ENCODE results near the gene TRMU. TPM values are rescaled to one million over a fixed set of nuclear protein-coding genes. Genes with fewer than 3 reads are reported as not detected.

Gene TRMU
- total RNA-seq, 2 donors from 2014 or later: 79.7 to 84.5 TPM

GRCh38 chr22:46351131-46351735 is 15.7 kb downstream of the TRMU start:
- no peaks in the 10 kb centered on the region for H3K4me1 ChIP-seq (ENCODE audit: control insufficient read depth, insufficient read depth, low read length)
- Mint-ChIP-seq H3K9me3 (no peaks in the 10 kb centered on the region), H3K36me3 (ENCODE audit: low read depth) (peaks cover 77% of the 10 kb centered on the region), H3K4me3 (no peak overlapping the region), H3K27me3 (ENCODE audit: insufficient read depth) (no peaks in the 10 kb centered on the region), H3K4me1 (no peaks in the 10 kb centered on the region), H3K27ac (peak overlapping the region; percentile 49)
- no peak overlapping the region for H3K27ac ChIP-seq (ENCODE audit: low read depth, low read length)
- no peak for DNase-seq
- peaks cover 86% of the 10 kb centered on the region for H3K36me3 ChIP-seq (ENCODE audit: control insufficient read depth, insufficient read depth, low read length)
- TF ChIP-seq, protein P1, sequence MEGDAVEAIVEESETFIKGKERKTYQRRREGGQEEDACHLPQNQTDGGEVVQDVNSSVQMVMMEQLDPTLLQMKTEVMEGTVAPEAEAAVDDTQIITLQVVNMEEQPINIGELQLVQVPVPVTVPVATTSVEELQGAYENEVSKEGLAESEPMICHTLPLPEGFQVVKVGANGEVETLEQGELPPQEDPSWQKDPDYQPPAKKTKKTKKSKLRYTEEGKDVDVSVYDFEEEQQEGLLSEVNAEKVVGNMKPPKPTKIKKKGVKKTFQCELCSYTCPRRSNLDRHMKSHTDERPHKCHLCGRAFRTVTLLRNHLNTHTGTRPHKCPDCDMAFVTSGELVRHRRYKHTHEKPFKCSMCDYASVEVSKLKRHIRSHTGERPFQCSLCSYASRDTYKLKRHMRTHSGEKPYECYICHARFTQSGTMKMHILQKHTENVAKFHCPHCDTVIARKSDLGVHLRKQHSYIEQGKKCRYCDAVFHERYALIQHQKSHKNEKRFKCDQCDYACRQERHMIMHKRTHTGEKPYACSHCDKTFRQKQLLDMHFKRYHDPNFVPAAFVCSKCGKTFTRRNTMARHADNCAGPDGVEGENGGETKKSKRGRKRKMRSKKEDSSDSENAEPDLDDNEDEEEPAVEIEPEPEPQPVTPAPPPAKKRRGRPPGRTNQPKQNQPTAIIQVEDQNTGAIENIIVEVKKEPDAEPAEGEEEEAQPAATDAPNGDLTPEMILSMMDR (conservative IDR thresholded peaks at IDR 0.05): no peak
- 91 to 93% methylated on average over 15 to 28 of the region's 28 CpGs for WGBS, 2 experiments (ENCODE audit: insufficient coverage in 1 of 2, insufficient read length in 1 of 2)
- no peak overlapping the region for H3K9ac ChIP-seq (ENCODE audit: extremely low read depth, low read length, poor library complexity, severe bottlenecking)
- no peaks in the 10 kb centered on the region for H3K27me3 ChIP-seq (ENCODE audit: control insufficient read depth, insufficient read depth, low read length, poor library complexity, severe bottlenecking)
- no peak overlapping the region for H3K4me3 ChIP-seq (ENCODE audit: low read length)
- H3K9me3 ChIP-seq (ENCODE audit: control insufficient read depth, low read length): no peaks in the 10 kb centered on the region

DNA sequence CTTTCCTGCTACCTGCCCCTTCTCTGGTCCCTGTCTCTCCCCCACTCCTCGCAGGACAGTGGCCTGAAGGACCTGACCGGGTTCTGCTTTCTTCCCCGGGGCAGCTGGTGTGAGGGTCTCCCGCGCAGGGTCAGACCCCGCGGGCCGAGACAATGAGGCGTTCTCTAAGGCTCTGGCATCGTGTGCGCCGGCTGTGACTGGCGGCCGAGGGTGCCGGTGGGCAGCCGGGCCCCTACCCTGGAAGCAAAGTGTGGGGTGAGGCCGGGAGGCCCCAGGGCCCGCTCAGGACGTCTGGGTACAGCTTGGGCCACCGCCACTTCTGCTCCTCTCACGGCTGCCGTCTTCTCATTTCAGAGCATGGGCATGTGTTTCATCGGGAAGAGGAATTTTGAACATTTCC is 16.3 kb downstream of the TRMU start:
- Mint-ChIP-seq H3K36me3 (ENCODE audit: low read depth) (peaks cover 72% of the 10 kb centered on the region), H3K27ac (no peak overlapping the region), H3K9me3 (no peaks in the 10 kb centered on the region), H3K4me3 (no peak overlapping the region), H3K27me3 (ENCODE audit: insufficient read depth) (no peaks in the 10 kb centered on the region), H3K4me1 (no peaks in the 10 kb centered on the region)
- Histone ChIP-seq H3K36me3 (ENCODE audit: control insufficient read depth, insufficient read depth, low read length) (peaks cover 86% of the 10 kb centered on the region), H3K9ac (ENCODE audit: extremely low read depth, low read length, poor library complexity, severe bottlenecking) (no peak overlapping the region), H3K9me3 (ENCODE audit: control insufficient read depth, low read length) (no peaks in the 10 kb centered on the region), H3K27me3 (ENCODE audit: control insufficient read depth, insufficient read depth, low read length, poor library complexity, severe bottlenecking) (no peaks in the 10 kb centered on the region), H3K4me3 (ENCODE audit: low read length) (no peak overlapping the region), H3K27ac (ENCODE audit: low read depth, low read length) (no peak overlapping the region), H3K4me1 (ENCODE audit: control insufficient read depth, insufficient read depth, low read length) (no peaks in the 10 kb centered on the region)
- 92 to 97% methylated on average over 15 to 23 of the region's 23 CpGs for WGBS, 2 experiments (ENCODE audit: insufficient coverage in 1 of 2, insufficient read length in 1 of 2)
- TF ChIP-seq, protein P1 (conservative IDR thresholded peaks at IDR 0.05): no peak
- DNase-seq: no peak

- H3K36me3 Mint-ChIP-seq (ENCODE audit: low read depth): peaks cover 69% of the 10 kb centered on the region
- Histone ChIP-seq H3K36me3 (ENCODE audit: control insufficient read depth, insufficient read depth, low read length) (peaks cover 86% of the 10 kb centered on the region), H3K9ac (ENCODE audit: extremely low read depth, low read length, poor library complexity, severe bottlenecking) (no peak overlapping the region), H3K4me3 (ENCODE audit: low read length) (no peak overlapping the region), H3K27me3 (ENCODE audit: control insufficient read depth, insufficient read depth, low read length, poor library complexity, severe bottlenecking) (no peaks in the 10 kb centered on the region), H3K27ac (ENCODE audit: low read depth, low read length) (no peak overlapping the region), H3K9me3 (ENCODE audit: control insufficient read depth, low read length) (no peaks in the 10 kb centered on the region), H3K4me1 (ENCODE audit: control insufficient read depth, insufficient read depth, low read length) (no peaks in the 10 kb centered on the region)
- no peak overlapping the region for H3K27ac Mint-ChIP-seq
- TF ChIP-seq, protein P1 (conservative IDR thresholded peaks at IDR 0.05): no peak
- no peaks in the 10 kb centered on the region for H3K4me1 Mint-ChIP-seq
- H3K27me3 Mint-ChIP-seq (ENCODE audit: insufficient read depth): no peaks in the 10 kb centered on the region
- no peak overlapping the region for H3K4me3 Mint-ChIP-seq
- peak; percentile 7 for DNase-seq
- no peaks in the 10 kb centered on the region for H3K9me3 Mint-ChIP-seq
- WGBS, 2 experiments (ENCODE audit: insufficient coverage in 1 of 2, insufficient read length in 1 of 2): 96 to 98% methylated on average over 8 to 10 of the region's 10 CpGs
Measured at GRCh38 chr22:46352276-46352675, 16.8 kb downstream of the TRMU start.
